WTC11 (cell line): ENCODE results near the gene KIF6. TPM values are rescaled to one million over a fixed set of nuclear protein-coding genes. Genes with fewer than 3 reads are reported as not detected.

Experiments used
- ATAC-seq: fragments of 200-7000 bp; cut with Tn5 transposase; 2 replicates; pipeline ENCODE4 v1.10.0; 2021; ENCODE audit warnings: mild to moderate bottlenecking, moderate library complexity
- CTCF ChIA-PET: fragments of 300-600 bp; sonication (Branson Sonifier 250); formaldehyde crosslinking; loops from one replicate; lab custom pipeline; 2021; ENCODE audit warnings: antibody characterized with exemption; lab: Charles Lee
- POLR2A ChIA-PET: fragments of 350-600 bp; sonication (Branson Sonifier 250); formaldehyde crosslinking; loops from one replicate; lab custom pipeline; 2021; ENCODE audit warnings: antibody characterized with exemption; lab: Charles Lee
- DNase-seq: peaks from one replicate; pipeline ENCODE4 v3.0.0; 2021; ENCODE audit warnings: low spot score
- H3K27ac Mint-ChIP-seq: 2 replicates; pipeline ENCODE4 v1.8.0; 2021; ENCODE audit warnings: mixed read lengths
- H3K27me3 Mint-ChIP-seq: 2 replicates; pipeline ENCODE4 v1.8.0; 2021; ENCODE audit warnings: low read depth, mild to moderate bottlenecking, moderate library complexity, mixed read lengths
- H3K36me3 Mint-ChIP-seq: 2 replicates; pipeline ENCODE4 v1.8.0; 2021; ENCODE audit warnings: mixed read lengths
- H3K4me1 Mint-ChIP-seq: 2 replicates; pipeline ENCODE4 v1.8.0; 2022; ENCODE audit warnings: mixed read lengths
- H3K4me3 Mint-ChIP-seq: 2 replicates; pipeline ENCODE4 v1.8.0; 2021; ENCODE audit warnings: mild to moderate bottlenecking, moderate library complexity, mixed read lengths
- H3K9me3 Mint-ChIP-seq: 2 replicates; pipeline ENCODE4 v1.8.0; 2021; ENCODE audit warnings: mixed read lengths
- CREM ChIP-seq: sonication (generic); formaldehyde crosslinking; IDR thresholded peaks from 2 replicates; pipeline ENCODE4 v1.8.1; 2022; ENCODE audit warnings: mild to moderate bottlenecking, missing genetic modification reagents, moderate library complexity
- ELF4 ChIP-seq: sonication (generic); formaldehyde crosslinking; IDR thresholded peaks from 2 replicates; pipeline ENCODE4 v1.8.1; 2022; ENCODE audit warnings: low read depth, mild to moderate bottlenecking, moderate library complexity, missing genetic modification reagents
- FOXJ3 ChIP-seq: sonication (generic); formaldehyde crosslinking; IDR thresholded peaks from 2 replicates; pipeline ENCODE4 v1.9.0; 2021; ENCODE audit warnings: missing genetic modification reagents, mild to moderate bottlenecking, borderline replicate concordance
- GRHL2 ChIP-seq: fragments of 250-450 bp; sonication (Bioruptor Pico); IDR thresholded peaks from 2 replicates; pipeline ENCODE4 v1.8.0; 2022; ENCODE audit warnings: mild to moderate bottlenecking, moderate library complexity; ENCODE audit not compliant: insufficient replicate concordance, severe bottlenecking
- KAT7 ChIP-seq: sonication (generic); formaldehyde crosslinking; IDR thresholded peaks from 2 replicates; pipeline ENCODE4 v1.8.1; 2023; ENCODE audit warnings: missing genetic modification reagents, mild to moderate bottlenecking, borderline replicate concordance
- MYBL2 ChIP-seq: sonication (generic); formaldehyde crosslinking; IDR thresholded peaks from 2 replicates; pipeline ENCODE4 v1.8.1; 2023; ENCODE audit warnings: mild to moderate bottlenecking, moderate library complexity, missing genetic modification reagents
- NR1H2 ChIP-seq: sonication (generic); formaldehyde crosslinking; IDR thresholded peaks from 2 replicates; pipeline ENCODE4 v1.9.0; 2021; ENCODE audit warnings: mild to moderate bottlenecking, moderate library complexity, missing genetic modification reagents
- OVOL2 ChIP-seq: fragments of 250-450 bp; sonication (Bioruptor Pico); IDR thresholded peaks from 2 replicates; pipeline ENCODE4 v1.9.0; 2021; ENCODE audit warnings: mild to moderate bottlenecking, borderline replicate concordance
- PRRX2 ChIP-seq: fragments of 250-450 bp; sonication (Bioruptor Pico); IDR thresholded peaks from 2 replicates; pipeline ENCODE4 v1.8.0; 2021; ENCODE audit warnings: mild to moderate bottlenecking
- RELA ChIP-seq: sonication (generic); formaldehyde crosslinking; IDR thresholded peaks from 2 replicates; pipeline ENCODE4 v1.8.1; 2022; ENCODE audit warnings: missing genetic modification reagents, mild to moderate bottlenecking, borderline replicate concordance
- RORB ChIP-seq: fragments of 250-450 bp; sonication (Bioruptor Pico); IDR thresholded peaks from 2 replicates; pipeline ENCODE4 v1.9.0; 2021; ENCODE audit warnings: mild to moderate bottlenecking
- TEAD4 ChIP-seq: sonication (generic); formaldehyde crosslinking; IDR thresholded peaks from 2 replicates; pipeline ENCODE4 v1.8.0; 2022; ENCODE audit warnings: mild to moderate bottlenecking, missing genetic modification reagents
- TP53 ChIP-seq: sonication (generic); formaldehyde crosslinking; IDR thresholded peaks from 2 replicates; pipeline ENCODE4 v1.8.1; 2023; ENCODE audit warnings: mild to moderate bottlenecking, missing genetic modification reagents
- ZNF121 ChIP-seq: sonication (generic); formaldehyde crosslinking; IDR thresholded peaks from 2 replicates; pipeline ENCODE4 v1.8.0; 2023; ENCODE audit warnings: missing genetic modification reagents
- ZNF263 ChIP-seq: sonication (generic); formaldehyde crosslinking; IDR thresholded peaks from 2 replicates; pipeline ENCODE4 v1.8.1; 2022; ENCODE audit warnings: low read depth, mild to moderate bottlenecking, moderate library complexity, missing genetic modification reagents
- ZNF317 ChIP-seq: sonication (generic); formaldehyde crosslinking; IDR thresholded peaks from 2 replicates; pipeline ENCODE4 v1.8.1; 2023; ENCODE audit warnings: low read depth, mild to moderate bottlenecking, moderate library complexity, missing genetic modification reagents, borderline replicate concordance
- total RNA-seq: library from RNA; stranded (reverse); gene quantifications from 3 replicates; pipeline ENCODE4 v1.2.3, GENCODE V29; 2021
- TF ChIP-seq, protein P1 (sequence below): sonication (generic); formaldehyde crosslinking; IDR thresholded peaks from 2 replicates; pipeline ENCODE4 v1.8.0; 2023; ENCODE audit warnings: mild to moderate bottlenecking, missing genetic modification reagents
- TF ChIP-seq, protein P2 (sequence below): fragments of 250-450 bp; sonication (Bioruptor Pico); IDR thresholded peaks from 2 replicates; pipeline ENCODE4 v1.8.0; 2021; ENCODE audit warnings: mild to moderate bottlenecking
- TF ChIP-seq, protein P3 (sequence below): sonication (generic); formaldehyde crosslinking; IDR thresholded peaks from 2 replicates; pipeline ENCODE4 v1.8.1; 2023; ENCODE audit warnings: mild to moderate bottlenecking, missing genetic modification reagents
- TF ChIP-seq, protein P4 (sequence below): sonication (generic); formaldehyde crosslinking; IDR thresholded peaks from 2 replicates; pipeline ENCODE4 v1.8.1; 2023; ENCODE audit warnings: mild to moderate bottlenecking, missing genetic modification reagents, moderate library complexity

Gene KIF6
- total RNA-seq, 1 experiment from 2014 or later: 0.57 TPM

DNA sequence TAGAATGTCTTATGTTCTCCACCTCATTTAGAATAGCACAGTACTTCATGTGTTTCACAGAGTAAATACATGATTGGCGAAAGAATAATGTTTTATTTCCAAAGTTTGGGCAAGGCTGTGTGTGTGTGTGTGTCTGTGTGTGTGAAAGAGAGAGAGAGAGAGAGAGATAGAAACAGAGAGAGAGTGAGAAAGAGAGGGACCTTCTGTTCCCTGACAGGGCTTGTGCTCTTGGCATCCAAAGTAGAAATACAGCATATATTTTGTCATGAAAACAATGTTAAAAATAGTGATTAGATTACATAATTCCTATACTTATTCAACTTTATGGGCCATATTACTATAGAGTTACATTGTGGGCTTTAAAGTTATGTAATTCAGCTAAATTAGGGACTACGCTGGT is 201.2 kb downstream of the KIF6 start:
- DNase-seq (no peak), ATAC-seq (no peak)
- H3K9me3 Mint-ChIP-seq: peaks cover 6% of the 10 kb centered on the region
- no peak overlapping the region for H3K4me3 Mint-ChIP-seq
- no peaks in the 10 kb centered on the region for H3K36me3 Mint-ChIP-seq
- H3K27ac Mint-ChIP-seq: no peak overlapping the region
- H3K27me3 Mint-ChIP-seq: no peaks in the 10 kb centered on the region; the same call in 1 of the 2 replicates
- ChIA-PET POLR2A (no interaction called here), CTCF (no interaction called here)
- no peak for TF ChIP-seq ZNF317 (CRISPR knock-in tag)
- no peak for TF ChIP-seq RORB (CRISPR knock-in tag)
- TF ChIP-seq PRRX2: no peak
- no peak for TF ChIP-seq TEAD4 (CRISPR knock-in tag)
- no peak for TF ChIP-seq FOXJ3 (CRISPR knock-in tag)
- TF ChIP-seq, protein P1, sequence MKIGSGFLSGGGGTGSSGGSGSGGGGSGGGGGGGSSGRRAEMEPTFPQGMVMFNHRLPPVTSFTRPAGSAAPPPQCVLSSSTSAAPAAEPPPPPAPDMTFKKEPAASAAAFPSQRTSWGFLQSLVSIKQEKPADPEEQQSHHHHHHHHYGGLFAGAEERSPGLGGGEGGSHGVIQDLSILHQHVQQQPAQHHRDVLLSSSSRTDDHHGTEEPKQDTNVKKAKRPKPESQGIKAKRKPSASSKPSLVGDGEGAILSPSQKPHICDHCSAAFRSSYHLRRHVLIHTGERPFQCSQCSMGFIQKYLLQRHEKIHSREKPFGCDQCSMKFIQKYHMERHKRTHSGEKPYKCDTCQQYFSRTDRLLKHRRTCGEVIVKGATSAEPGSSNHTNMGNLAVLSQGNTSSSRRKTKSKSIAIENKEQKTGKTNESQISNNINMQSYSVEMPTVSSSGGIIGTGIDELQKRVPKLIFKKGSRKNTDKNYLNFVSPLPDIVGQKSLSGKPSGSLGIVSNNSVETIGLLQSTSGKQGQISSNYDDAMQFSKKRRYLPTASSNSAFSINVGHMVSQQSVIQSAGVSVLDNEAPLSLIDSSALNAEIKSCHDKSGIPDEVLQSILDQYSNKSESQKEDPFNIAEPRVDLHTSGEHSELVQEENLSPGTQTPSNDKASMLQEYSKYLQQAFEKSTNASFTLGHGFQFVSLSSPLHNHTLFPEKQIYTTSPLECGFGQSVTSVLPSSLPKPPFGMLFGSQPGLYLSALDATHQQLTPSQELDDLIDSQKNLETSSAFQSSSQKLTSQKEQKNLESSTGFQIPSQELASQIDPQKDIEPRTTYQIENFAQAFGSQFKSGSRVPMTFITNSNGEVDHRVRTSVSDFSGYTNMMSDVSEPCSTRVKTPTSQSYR (CRISPR knock-in tag): no peak
- TF ChIP-seq RELA (CRISPR knock-in tag): no peak
- H3K4me1 Mint-ChIP-seq: peaks cover 2% of the 10 kb centered on the region; the same call in 1 of the 2 replicates

DNA sequence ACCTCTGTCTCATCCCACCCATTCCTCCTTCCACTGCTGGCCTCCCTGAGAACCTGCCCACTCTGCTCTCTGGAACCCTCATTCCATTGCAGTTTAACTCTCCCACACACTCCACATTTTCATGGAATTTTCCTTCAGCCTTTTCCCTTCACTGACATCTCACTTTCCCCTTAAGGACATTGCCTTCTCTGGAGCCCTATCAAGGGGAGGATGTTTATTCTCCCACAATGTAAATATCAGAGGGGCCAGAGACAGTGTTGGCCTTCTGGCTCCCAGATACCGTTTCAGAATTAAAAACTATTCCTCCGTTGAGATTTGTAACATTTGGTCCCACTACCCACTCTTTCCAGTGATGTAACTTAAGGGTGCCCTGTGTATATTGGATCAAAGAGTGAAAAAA is 203.2 kb downstream of the KIF6 start:
- CTCF ChIA-PET: no interaction called here
- Mint-ChIP-seq H3K27ac (no peak overlapping the region), H3K27me3 (no peaks in the 10 kb centered on the region; the same call in 1 of the 2 replicates), H3K9me3 (no peaks in the 10 kb centered on the region)
- no peak for TF ChIP-seq GRHL2 (CRISPR knock-in tag)
- no peak for TF ChIP-seq MYBL2 (CRISPR knock-in tag)
- no peak for TF ChIP-seq ZNF121 (CRISPR knock-in tag)
- TF ChIP-seq, all 79 proteins: peak for 0
- Mint-ChIP-seq H3K36me3 (no peaks in the 10 kb centered on the region), H3K4me1 (no peaks in the 10 kb centered on the region), H3K4me3 (no peak overlapping the region)
- DNase-seq (no peak), ATAC-seq (no peak)
- POLR2A ChIA-PET: no interaction called here

DNA sequence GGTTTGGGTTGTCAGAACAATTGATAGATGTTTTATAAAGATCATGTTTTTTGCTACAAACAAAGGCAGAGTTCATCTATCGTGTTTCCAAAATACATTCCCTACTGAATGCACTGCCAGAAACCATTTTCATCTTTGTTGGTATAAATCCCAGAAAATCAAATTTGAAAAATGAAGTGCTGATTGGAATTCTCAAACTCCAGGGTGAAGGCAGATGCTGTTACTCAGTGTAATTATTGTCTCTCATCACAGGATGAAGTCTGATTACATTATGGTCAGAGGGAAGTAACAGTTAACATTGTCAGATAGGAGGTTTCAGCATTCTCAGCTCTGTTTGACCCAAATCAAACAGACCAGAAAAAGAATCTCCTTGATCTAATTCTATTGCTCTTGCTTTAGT is 204.3 kb downstream of the KIF6 start:
- H3K9me3 Mint-ChIP-seq: no peaks in the 10 kb centered on the region
- no peaks in the 10 kb centered on the region for H3K36me3 Mint-ChIP-seq
- TF ChIP-seq MYBL2 (CRISPR knock-in tag) (no peak), NR1H2 (CRISPR knock-in tag) (no peak), RELA (CRISPR knock-in tag) (no peak), TP53 (no peak), ZNF263 (no peak), KAT7 (CRISPR knock-in tag) (no peak), ELF4 (CRISPR knock-in tag) (no peak), CREM (no peak), OVOL2 (CRISPR knock-in tag) (no peak)
- TF ChIP-seq, protein P2, sequence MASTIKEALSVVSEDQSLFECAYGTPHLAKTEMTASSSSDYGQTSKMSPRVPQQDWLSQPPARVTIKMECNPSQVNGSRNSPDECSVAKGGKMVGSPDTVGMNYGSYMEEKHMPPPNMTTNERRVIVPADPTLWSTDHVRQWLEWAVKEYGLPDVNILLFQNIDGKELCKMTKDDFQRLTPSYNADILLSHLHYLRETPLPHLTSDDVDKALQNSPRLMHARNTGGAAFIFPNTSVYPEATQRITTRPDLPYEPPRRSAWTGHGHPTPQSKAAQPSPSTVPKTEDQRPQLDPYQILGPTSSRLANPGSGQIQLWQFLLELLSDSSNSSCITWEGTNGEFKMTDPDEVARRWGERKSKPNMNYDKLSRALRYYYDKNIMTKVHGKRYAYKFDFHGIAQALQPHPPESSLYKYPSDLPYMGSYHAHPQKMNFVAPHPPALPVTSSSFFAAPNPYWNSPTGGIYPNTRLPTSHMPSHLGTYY: no peak
- TF ChIP-seq, protein P3, sequence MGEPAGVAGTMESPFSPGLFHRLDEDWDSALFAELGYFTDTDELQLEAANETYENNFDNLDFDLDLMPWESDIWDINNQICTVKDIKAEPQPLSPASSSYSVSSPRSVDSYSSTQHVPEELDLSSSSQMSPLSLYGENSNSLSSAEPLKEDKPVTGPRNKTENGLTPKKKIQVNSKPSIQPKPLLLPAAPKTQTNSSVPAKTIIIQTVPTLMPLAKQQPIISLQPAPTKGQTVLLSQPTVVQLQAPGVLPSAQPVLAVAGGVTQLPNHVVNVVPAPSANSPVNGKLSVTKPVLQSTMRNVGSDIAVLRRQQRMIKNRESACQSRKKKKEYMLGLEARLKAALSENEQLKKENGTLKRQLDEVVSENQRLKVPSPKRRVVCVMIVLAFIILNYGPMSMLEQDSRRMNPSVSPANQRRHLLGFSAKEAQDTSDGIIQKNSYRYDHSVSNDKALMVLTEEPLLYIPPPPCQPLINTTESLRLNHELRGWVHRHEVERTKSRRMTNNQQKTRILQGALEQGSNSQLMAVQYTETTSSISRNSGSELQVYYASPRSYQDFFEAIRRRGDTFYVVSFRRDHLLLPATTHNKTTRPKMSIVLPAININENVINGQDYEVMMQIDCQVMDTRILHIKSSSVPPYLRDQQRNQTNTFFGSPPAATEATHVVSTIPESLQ: no peak
- TF ChIP-seq, protein P4, sequence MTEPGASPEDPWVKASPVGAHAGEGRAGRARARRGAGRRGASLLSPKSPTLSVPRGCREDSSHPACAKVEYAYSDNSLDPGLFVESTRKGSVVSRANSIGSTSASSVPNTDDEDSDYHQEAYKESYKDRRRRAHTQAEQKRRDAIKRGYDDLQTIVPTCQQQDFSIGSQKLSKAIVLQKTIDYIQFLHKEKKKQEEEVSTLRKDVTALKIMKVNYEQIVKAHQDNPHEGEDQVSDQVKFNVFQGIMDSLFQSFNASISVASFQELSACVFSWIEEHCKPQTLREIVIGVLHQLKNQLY (CRISPR knock-in tag): no peak
- CTCF ChIA-PET: no interaction called here
- H3K4me3 Mint-ChIP-seq: no peak overlapping the region
- DNase-seq: no peak
- H3K4me1 Mint-ChIP-seq: no peaks in the 10 kb centered on the region
- no peaks in the 10 kb centered on the region; the same call in 1 of the 2 replicates for H3K27me3 Mint-ChIP-seq
- no peak for ATAC-seq
- H3K27ac Mint-ChIP-seq: no peak overlapping the region
- POLR2A ChIA-PET: no interaction called here
